HG03558 (cell line): ENCODE data around the gene CENPK.
A peak's percentile ranks its signal among the peaks of the same experiment; 100 is the strongest.
"Not testable (repeated sequence)": the region's sequence is repeated elsewhere in the genome, so short reads cannot be mapped to it uniquely, and the experiment has no call there.

Experiments used
- ATAC-seq: cut with Tn5 transposase; IDR thresholded peaks from one replicate; pipeline ENCODE4 v1.9.1; 2021; ENCODE audit warnings: moderate number of reproducible peaks; ENCODE audit not compliant: unreplicated experiment; ENCODE audit errors: extremely low read depth

CENPK gene, protein sequence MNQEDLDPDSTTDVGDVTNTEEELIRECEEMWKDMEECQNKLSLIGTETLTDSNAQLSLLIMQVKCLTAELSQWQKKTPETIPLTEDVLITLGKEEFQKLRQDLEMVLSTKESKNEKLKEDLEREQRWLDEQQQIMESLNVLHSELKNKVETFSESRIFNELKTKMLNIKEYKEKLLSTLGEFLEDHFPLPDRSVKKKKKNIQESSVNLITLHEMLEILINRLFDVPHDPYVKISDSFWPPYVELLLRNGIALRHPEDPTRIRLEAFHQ

DNA sequence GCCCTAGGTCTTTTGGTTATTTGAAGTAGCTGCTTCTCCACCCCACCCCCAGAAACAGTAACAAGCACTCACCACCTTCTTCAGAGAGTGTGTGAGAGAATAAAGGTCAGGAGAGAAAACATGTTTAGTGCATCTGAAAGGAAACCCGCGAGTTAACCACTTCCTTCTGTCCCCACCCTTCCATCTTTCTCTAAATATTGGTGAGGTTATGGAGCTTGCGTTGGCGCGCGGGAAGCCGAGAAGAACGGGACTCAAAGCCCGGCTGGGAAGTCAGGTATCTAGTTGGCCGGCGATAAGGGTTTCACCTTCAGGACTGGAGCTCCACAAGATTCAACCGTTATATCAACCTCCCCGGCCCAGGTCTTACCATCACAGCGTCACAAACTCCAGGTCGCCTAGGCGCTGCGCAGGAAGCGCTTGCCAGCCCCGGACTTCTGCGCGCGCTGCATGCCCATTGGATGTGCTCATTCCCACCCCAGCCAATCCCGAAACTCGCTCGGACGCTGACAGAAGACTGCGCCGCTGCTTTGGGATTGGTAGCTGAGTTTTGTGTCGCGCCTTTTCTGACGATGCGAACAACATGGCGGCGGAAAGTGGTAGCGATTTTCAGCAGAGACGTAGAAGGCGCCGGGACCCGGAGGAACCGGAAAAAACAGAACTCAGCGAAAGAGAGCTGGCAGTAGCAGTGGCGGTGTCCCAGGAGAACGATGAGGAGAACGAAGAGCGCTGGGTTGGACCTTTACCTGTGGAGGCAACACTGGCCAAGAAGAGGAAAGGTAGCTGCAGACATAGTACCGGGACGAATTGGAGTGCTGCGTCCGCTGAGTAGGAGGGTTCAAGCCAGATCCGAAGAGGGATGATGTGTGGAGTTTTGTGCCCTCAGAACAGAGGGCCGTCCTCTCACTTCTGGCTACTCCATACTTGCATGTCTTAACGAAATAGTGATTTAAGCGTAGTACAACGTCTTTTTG lies at the start of gene CENPK, which contains the start of gene PPWD1:
CENPK (minus strand) TSS at position 438 of the 971 bp plus-strand sequence. CDS start 8,261 bp downstream, outside the sequence.
PPWD1 (plus strand) TSS at position 566 of the 971 bp plus-strand sequence; CDS start at position 581, 15 bp downstream.
- ATAC-seq, result peak; percentile 97

DNA sequence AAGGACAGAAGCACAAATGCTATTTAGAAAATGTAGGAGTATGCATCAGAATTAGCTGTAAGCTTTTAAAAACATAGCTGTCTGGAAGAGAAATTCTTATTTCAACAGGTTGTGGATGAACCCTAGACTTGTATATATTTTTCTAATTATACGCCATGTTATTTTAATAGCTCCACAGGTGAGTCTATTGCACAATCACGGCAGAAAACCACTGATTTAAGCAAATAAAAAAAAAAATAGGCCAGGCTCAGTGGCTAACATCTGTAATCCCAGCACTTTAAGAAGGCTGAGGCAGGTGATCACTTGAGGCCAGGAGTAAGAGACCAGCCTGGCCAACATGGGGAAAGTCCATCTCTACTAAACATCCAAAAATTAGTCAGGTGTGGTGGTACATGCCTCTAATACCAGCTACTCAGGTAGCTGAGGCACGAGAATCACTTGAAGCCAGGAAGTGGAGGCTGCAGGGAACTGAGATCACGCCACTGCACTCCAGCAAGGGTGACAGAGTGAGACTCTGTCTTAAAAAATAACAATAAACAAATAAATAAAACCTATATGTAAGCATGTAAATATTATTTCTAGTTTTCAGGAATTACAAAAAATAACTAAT lies 49.4 kb upstream of the CENPK start:
- ATAC-seq, result no peak

DNA sequence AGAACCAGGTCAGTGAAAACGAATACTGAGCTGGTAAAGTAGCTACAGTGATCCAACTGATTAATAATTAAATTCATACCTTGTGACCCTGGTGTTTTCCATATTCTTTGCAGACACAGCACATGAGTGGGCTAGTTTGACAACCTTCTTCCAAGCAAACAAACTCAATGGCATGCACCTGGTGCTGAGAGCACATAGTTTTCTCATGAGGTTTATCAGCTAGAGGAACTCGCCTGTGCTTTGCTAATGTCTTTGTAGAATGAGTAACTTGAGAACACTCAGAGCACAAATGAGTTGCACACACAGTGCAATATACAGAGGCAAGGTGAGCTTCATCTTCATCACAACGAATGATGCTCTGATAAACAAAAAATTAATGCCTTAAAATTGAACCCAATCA lies 48.6 kb upstream of the CENPK start:
- no peak for ATAC-seq

DNA sequence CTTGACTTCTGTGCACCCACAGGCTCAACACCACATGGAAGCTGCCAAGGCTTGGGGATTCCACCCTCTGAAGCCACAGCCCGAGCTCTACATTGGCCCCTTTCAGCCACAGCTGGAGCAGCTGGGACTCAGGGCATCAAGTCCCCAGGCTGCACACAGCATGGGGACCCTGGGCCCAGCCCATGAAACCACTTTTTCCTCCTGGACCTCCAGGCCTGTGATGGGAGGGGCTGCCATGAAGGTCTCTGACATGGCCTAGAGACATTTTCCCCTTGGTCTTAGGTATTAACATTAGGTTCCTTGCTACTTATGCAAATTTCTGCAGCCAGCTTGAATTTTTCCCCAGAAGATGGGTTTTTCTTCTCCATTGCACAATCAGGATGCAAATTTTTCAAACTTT lies 38.8 kb upstream of the CENPK start:
- not testable (repeated sequence) for ATAC-seq

DNA sequence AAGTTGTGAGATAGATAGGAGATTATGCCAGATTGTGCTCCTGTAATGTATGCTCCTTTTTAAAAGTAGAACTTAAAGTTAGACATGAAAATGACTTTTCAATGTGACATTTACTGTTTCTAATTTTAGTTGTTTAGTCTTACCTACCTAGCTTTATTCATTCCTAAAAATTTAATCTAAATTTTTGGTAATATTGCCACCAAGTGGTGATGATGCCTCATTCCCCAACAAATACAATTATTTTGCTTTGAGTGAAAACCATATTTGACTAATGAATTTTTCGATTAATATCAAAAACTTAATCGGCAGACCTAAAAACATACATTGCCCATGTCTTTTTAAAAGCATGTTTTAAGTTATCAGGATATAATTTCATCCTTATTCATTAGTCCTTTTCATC lies 25.7 kb upstream of the CENPK start:
- ATAC-seq, result no peak

DNA sequence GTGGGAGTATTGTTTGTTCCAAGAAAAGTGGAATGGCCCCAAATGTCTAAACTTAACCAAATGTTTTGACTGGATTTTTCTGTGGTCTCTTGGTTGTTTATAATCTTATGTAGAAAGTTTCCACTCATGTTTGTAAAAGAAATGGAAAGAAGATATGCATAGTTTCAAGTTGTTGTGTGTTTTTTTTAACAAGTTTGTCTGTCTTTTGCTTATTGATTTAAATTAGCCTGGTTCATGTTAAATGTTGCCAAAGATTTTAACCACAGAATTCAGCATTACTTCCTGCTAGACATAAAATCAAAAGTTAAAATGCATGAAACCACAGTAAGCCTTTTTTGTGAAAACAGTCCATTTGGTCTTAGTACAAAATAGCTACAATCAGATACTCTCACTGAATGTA lies 14.2 kb upstream of the CENPK start:
- no peak for ATAC-seq

DNA sequence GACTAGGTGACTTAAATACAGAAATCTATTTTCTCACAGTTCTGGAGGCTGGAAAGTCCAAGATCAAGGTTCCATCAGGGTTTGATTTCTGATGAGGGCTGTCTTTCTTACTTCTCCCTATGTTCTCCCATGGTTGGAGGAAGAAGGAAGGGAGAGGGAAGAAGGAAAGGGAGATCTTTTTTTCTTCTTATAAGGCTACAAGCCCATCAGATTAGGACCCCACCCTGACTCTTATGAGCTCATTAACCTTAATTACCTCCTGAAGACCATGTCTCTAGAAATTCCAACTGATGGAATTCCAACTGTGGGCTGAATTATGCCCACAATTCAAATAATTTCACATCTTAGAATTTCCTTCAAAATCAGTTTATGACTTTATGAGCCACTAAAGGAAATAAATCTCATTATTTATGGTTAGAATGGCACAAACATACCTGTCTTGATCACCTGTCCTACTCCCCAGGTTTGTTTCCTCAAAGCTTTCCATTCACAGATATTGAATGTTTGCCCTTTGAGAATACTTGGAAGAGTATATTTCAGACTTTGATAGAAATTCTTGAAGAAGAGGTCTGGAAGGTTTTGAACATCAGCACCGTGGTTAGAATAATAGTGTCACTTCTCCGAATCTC lies 7.7 kb upstream of the CENPK start:
- ATAC-seq, result no peak

DNA sequence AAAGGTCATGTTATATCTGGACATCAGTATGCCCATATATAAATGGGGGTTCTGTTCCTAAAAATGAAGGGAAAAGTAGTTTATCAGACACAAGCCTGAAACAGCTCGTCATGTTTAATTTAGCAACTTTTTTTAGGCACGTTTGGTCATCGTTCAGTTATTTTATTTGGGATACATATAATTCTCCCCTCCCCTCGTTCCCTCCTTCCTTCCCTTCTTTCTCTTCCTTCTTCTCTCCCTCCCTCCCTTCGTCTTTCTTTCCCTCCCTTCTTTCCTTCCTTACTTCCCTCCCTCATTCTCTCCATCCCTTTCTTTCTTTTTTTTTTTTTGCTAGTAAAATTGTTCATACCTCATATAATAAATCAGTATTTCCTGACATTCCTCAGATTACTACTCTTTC lies 3.5 kb upstream of the CENPK start:
- no peak for ATAC-seq

DNA sequence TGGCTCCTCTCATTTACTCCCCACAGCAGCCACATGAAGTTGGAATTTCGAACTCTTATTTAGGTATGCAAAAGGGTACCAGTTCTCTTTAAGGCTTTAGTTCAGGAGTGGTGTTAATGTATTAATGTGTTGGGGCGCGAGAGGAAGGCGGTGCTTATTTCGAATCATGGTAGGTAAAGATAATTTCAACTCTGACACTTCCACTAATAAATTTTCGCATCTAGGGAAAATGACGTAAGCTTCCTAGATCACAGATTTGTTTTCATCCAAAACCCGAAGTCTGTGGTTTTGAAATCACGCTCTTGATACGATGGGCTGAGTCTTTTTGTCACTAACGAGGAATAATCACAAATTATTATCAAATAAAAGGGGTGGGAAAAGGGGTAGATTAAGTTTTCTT lies 809 bp upstream of the CENPK start:
- no peak for ATAC-seq

DNA sequence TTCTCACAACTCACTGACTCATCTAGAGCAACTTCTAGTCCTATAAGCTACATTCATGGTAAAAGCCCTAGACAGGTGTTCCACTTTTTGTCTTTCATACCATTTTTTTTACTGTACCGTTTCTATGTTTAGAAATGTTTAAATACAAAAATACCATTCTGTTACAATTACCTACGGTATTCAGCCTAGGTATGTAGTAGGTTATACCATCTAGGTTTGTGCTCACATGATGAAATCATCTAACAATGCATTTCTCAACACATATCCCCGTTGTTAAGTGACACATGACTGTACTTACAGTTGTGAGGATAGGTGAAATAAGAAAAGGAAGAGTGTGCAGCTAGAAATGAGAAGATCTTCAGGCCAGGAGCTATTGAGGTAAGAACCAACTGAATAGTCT lies 6.2 kb downstream of the CENPK start:
- no peak for ATAC-seq

DNA sequence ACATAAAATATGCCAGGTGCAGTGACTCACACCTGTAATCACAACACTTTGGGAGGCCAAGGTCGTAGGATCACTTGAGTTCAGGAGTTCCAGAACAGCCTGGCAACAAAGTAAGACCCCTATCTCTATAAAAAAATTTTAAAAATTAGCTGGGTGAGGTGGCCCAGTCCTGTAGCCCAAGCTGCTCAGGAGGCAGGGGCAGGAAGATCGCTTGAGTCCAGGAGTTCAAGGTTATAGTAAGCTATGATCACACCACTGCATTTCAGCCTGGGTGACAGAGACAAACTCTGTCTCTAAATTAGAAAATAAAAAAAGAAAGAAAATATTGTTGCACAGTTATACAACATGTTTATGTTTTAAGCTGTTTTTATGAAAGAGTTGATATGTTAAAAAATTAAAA lies 6.8 kb downstream of the CENPK start:
- no peak for ATAC-seq

DNA sequence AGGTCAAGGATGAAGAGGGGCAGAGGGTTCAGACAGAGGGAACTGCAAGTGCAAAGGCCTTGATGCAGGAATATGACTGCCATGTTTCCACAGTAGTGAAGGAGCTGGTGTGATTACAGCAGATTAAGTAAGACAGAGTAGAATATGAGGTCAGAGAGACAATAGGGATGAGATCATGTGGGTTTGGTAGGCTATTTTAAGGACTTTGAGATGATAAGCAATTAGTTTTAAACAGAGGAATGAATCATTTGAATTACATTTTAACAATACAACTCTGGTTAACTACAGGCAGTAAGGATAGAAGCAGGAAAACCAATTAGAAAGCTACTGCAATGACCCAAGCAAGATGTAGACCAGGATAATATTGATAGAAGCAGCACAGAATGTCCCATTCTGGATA lies 7.7 kb downstream of the CENPK start:
- ATAC-seq, result no peak

DNA sequence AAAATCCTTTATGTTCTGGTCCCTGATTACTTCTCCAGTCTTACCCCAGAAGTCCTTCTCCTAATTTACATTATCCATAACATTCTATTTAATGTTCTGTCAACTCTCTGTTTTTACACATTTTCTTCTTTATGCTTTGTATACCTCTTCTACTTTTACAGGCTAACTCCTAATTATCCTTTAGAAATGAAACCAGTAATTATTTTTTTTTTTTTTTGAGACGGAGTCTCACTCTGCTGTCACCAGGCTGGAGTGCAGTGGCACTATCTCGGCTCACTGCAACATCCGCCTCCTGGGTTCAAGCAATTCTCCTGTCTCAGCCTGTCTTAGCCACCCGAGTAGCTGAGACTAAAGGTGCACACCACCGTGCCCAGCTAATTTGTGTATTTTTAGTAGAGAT lies 9.0 kb downstream of the CENPK start:
- ATAC-seq, result no peak

DNA sequence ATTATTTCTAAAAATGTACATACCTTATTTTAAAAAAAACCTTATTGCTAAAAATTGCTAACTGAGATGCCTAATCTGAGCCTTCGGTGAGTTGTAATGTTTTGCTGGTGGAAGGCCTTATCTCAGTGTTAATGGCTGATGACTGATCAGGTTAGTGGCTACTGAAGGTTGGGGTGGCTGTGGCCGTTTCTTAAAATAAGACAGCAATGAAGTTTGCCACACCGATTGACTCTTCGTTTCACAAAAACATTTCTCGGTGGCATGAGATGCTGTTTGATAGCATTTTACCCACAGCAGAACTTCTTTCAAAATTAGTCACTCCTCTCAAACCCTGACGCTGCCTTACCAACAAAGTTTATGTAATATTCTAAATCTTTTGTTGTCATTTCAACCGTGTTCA lies 14.7 kb downstream of the CENPK start:
- no peak for ATAC-seq

DNA sequence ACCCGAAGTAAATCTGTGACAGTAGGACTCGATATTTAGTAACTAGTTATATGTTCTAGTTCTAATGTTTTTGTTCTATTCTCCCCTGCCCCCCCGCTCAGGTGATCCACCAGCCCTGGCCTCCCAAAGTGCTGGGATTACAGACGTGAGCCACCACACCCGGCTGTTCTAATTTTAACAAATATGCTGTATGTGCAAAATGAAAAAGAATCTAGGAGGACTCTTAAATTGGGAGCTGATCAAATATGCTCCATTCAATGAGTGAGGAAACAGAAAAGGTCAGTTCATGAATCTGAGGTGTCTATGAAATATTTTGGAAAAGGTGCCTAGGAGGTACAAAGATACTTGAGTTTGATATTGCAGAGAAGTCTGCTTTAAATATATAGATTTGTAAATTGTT lies 16.8 kb downstream of the CENPK start:
- ATAC-seq, result no peak

DNA sequence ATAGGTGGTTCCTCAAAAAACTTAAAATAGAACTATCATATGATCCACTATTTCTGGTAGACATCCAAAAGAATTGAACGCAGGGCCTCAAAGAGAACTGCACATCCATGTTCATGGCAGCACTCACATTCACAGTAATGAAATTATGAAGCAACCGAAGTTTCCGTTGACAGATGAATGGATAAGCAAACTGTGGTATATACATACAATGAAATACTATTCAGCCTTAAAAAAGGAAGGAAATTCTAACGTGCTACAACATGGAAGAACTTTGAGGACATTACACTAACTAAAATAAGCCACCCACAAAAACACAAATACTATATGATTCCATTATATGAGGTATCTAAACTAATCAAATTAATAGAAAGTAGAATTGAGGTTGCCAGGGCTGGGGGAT lies 18.5 kb downstream of the CENPK start:
- no peak for ATAC-seq

DNA sequence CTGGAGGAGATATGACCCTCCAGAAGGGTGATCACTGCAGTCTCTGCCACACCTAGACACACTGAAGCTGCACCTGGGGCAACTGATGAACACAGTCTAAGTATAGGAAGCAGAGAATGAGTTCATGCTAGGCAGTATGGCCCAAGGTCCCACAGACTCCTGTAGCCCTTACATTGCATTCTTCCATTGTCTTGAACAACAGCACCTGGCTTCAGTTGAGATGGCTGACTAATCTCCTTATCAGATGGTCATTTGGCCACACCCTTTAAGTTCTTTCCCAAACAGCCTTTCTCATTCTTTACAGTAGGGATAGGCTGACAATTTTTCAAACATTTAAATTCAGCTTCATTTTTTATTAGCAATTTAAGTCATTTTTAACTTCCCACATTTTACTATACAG lies 23.1 kb downstream of the CENPK start:
- no peak for ATAC-seq

DNA sequence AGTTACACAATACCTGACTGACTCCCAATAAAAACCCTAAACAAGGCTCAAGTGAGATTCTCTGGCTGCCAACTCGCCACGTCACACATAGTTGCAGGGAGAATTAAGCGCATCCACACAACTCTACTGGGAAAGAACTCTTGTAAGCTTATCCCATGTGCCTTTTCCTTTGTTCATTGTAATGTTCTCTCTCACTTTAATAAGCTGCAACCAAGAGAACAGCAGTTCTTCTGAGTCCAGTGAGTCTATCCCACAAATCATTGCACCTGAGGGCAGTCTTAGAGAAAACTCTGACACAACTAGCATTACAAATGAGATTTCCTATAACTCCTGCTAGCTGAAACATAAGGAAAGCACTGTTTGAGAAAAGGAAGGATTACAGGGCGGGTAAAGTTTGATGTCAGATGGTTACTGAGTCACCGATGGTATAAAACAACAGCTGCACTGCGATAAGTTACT lies 27.4 kb downstream of the CENPK start:
- no peak for ATAC-seq

DNA sequence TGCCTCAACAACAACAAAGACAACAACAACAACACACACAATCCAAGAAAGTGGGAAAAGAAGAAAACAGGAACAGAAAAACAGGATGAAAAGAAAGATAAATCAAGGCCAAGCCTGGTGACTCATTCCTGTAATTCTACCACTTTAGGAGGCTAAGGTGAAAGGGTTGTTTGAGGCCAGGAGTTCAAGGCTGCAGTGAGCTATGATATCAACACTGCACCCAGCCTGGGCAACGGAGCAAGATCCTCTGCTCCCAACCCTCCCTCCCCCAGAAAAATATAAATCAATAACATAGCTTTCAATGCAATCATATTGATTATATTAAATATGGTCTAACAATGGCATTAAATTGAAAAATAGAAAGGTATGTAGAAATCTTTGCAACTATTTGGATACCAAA lies 32.1 kb downstream of the CENPK start:
- no peak for ATAC-seq

DNA sequence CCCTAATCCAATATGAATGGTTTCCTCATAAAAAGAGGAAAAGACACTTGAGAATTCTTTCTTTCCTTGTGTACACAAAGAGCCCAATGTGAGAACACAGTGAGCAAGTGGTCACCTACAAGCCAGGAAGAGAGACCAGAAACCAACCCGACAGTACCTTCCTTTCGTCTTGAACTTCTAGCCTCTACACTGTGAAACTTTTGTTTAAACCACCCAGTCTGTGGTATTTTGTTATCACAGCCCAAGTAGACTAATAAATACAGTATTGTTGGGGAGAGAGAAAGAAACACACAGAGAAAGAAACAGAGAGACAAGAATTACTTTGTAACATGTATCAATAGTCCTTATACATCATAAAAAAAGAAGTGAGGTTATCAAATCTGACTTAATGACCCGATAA lies 37.2 kb downstream of the CENPK start:
- no peak for ATAC-seq
